A673 (cell line): Measurements from ENCODE around the gene WDR18. TPM values are rescaled to one million over a fixed set of nuclear protein-coding genes. Genes with fewer than 3 reads are reported as not detected.

Experiments used
- BruUV-seq: library from RNA; stranded (reverse); fragments of 400-500 nt; replicated peaks from 2 replicates; lab custom pipeline; 2021; lab: Mats Ljungman, UMichigan
- CTCF ChIA-PET: fragments of 300-600 bp; sonication (Branson Sonifier 250); formaldehyde crosslinking; loops from one replicate; lab custom pipeline; 2022; ENCODE audit warnings: antibody characterized with exemption; lab: Charles Lee
- POLR2A ChIA-PET: fragments of 300-600 bp; sonication (Branson Sonifier 250); formaldehyde crosslinking; loops from one replicate; lab custom pipeline; 2022; ENCODE audit warnings: antibody characterized with exemption; ENCODE audit not compliant: low non-redundant PET; lab: Charles Lee
- DNase-seq: peaks from one replicate; pipeline ENCODE4 v3.0.0-alpha.2; 2015; ENCODE audit warnings: low spot score
- H3K27ac ChIP-seq: fragments of 200-600 bp; sonication (generic); 2 replicates; pipeline ENCODE4 v1.5.1; 2016; ENCODE audit warnings: mixed run types, low read depth, mild to moderate bottlenecking, mixed read lengths, antibody characterized with exemption, low read length; ENCODE audit not compliant: poor library complexity, severe bottlenecking
- H3K27me3 ChIP-seq: fragments of 200-600 bp; sonication (generic); replicated peaks from 2 replicates; pipeline ENCODE4 v1.6.1; 2017; ENCODE audit warnings: mixed run types, low read depth, mild to moderate bottlenecking, mixed read lengths, antibody characterized with exemption, low read length; ENCODE audit not compliant: insufficient read depth, poor library complexity
- H3K36me3 ChIP-seq: fragments of 200-600 bp; sonication (generic); 2 replicates; pipeline ENCODE4 v1.6.1; 2016; ENCODE audit warnings: mixed run types, mild to moderate bottlenecking, mixed read lengths, antibody characterized with exemption, low read length; ENCODE audit not compliant: insufficient read depth, poor library complexity, severe bottlenecking
- H3K4me1 ChIP-seq: fragments of 200-600 bp; sonication (generic); 2 replicates; pipeline ENCODE4 v1.6.1; 2017; ENCODE audit warnings: mixed run types, mild to moderate bottlenecking, mixed read lengths, antibody characterized with exemption, low read length; ENCODE audit not compliant: insufficient read depth, poor library complexity, severe bottlenecking
- H3K4me3 ChIP-seq: fragments of 200-600 bp; sonication (generic); 2 replicates; pipeline ENCODE4 v1.5.1; 2016; ENCODE audit warnings: low read depth, mixed run types, mild to moderate bottlenecking, mixed read lengths, low read length; ENCODE audit not compliant: poor library complexity, severe bottlenecking
- H3K9me3 ChIP-seq: fragments of 200-600 bp; sonication (generic); 2 replicates; pipeline ENCODE4 v1.6.1; 2016; ENCODE audit warnings: mixed run types, low read depth, mild to moderate bottlenecking, mixed read lengths, antibody characterized with exemption, low read length; ENCODE audit not compliant: poor library complexity, severe bottlenecking
- EZH2 ChIP-seq: fragments of 200-600 bp; sonication (generic); IDR thresholded peaks from 2 replicates; pipeline ENCODE4 v1.6.1; 2017; ENCODE audit warnings: borderline replicate concordance, low read depth, mild to moderate bottlenecking, mixed read lengths, antibody characterized with exemption, low read length; ENCODE audit not compliant: poor library complexity, severe bottlenecking
- intact Hi-C: fragments of 100-400 bp; cut with micrococcal nuclease; formaldehyde crosslinking; loops from one replicate; pipeline ENCODE4 v1.10.0; 2022; ENCODE audit not compliant: unreplicated experiment
- total RNA-seq: library from RNA; stranded (reverse); gene quantifications from 2 replicates; pipeline ENCODE4 v1.2.3, GENCODE V29; 2021
- TF ChIP-seq, protein P1 (sequence below): fragments of 300-800, 200-600 bp; sonication (generic); conservative IDR thresholded peaks from 2 replicates; pipeline ENCODE4 v1.5.1; 2017; ENCODE audit warnings: low read depth, mild to moderate bottlenecking, antibody characterized with exemption, low read length, moderate library complexity, mixed read lengths

Gene WDR18
- total RNA-seq, 1 experiment from 2014 or later, result 109 TPM

DNA sequence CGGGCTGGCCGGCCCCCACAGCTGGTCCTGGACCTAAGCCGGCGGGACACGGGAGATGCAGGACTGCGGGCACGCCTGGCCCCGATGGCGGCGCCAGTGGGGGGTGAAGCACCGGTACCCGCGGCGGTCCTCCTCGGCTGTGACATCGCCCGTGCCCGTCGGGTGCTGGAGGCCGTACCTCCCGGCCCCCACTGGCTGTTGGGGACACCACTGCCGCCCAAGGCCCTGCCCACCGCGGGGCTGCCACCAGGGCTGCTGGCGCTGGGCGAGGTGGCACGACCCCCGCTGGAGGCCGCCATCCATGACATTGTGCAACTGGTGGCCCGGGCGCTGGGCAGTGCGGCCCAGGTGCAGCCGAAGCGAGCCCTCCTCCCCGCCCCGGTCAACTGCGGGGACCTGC is 19.1 kb downstream of the WDR18 start:
- ChIA-PET CTCF (interaction anchor here (0.6 kb wide), 1 partner anchor 264 kb away, joined by 6 read pairs; no protein-coding TSS in a partner anchor), POLR2A (no interaction called here)
- Histone ChIP-seq H3K27ac (no peak overlapping the region), H3K27me3 (peaks cover 27% of the 10 kb centered on the region), H3K36me3 (peaks cover under 1% of the 10 kb centered on the region), H3K4me1 (peaks cover 10% of the 10 kb centered on the region), H3K4me3 (no peak overlapping the region), H3K9me3 (no peaks in the 10 kb centered on the region)
- no TSS peak for BruUV-seq
- intact Hi-C loops, result no loop called here
- TF ChIP-seq, protein P1, sequence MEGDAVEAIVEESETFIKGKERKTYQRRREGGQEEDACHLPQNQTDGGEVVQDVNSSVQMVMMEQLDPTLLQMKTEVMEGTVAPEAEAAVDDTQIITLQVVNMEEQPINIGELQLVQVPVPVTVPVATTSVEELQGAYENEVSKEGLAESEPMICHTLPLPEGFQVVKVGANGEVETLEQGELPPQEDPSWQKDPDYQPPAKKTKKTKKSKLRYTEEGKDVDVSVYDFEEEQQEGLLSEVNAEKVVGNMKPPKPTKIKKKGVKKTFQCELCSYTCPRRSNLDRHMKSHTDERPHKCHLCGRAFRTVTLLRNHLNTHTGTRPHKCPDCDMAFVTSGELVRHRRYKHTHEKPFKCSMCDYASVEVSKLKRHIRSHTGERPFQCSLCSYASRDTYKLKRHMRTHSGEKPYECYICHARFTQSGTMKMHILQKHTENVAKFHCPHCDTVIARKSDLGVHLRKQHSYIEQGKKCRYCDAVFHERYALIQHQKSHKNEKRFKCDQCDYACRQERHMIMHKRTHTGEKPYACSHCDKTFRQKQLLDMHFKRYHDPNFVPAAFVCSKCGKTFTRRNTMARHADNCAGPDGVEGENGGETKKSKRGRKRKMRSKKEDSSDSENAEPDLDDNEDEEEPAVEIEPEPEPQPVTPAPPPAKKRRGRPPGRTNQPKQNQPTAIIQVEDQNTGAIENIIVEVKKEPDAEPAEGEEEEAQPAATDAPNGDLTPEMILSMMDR, result no peak
- no peak for DNase-seq

DNA sequence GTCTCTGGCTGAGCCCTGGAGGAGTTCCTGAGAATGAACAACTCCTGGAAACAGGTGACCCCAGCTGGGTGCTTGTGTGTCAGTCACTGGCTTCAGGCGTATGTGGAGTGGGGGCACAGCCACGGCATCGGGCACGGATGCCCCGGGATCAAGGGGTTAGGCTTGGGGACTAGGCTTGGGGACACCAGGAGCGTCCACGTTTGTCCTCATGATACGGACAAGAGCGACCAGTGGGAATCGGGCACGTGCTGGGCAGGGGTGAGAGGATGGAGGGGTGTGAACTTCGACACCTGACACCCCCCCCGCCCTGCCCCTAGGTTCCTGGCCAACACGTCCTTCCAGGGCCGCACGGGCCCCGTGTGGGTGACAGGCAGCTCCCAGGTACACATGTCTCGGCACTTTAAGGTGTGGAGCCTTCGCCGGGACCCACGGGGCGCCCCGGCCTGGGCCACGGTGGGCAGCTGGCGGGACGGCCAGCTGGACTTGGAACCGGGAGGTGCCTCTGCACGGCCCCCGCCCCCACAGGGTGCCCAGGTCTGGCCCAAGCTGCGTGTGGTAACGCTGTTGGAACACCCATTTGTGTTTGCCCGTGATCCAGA is 20.2 kb downstream of the WDR18 start:
- DNase-seq, result no peak
- Histone ChIP-seq H3K9me3 (no peaks in the 10 kb centered on the region), H3K27ac (no peak overlapping the region), H3K27me3 (peaks cover 18% of the 10 kb centered on the region), H3K4me3 (no peak overlapping the region), H3K4me1 (peaks cover 13% of the 10 kb centered on the region), H3K36me3 (peaks cover 6% of the 10 kb centered on the region)
- intact Hi-C loops, result no loop called here
- ChIA-PET CTCF (interaction anchor here (0.6 kb wide), 1 partner anchor 82 kb away, joined by 4 read pairs; no protein-coding TSS in a partner anchor), POLR2A (no interaction called here)
- TF ChIP-seq, protein P1, result no peak
- no peak for TF ChIP-seq EZH2
- BruUV-seq, result no TSS peak

DNA sequence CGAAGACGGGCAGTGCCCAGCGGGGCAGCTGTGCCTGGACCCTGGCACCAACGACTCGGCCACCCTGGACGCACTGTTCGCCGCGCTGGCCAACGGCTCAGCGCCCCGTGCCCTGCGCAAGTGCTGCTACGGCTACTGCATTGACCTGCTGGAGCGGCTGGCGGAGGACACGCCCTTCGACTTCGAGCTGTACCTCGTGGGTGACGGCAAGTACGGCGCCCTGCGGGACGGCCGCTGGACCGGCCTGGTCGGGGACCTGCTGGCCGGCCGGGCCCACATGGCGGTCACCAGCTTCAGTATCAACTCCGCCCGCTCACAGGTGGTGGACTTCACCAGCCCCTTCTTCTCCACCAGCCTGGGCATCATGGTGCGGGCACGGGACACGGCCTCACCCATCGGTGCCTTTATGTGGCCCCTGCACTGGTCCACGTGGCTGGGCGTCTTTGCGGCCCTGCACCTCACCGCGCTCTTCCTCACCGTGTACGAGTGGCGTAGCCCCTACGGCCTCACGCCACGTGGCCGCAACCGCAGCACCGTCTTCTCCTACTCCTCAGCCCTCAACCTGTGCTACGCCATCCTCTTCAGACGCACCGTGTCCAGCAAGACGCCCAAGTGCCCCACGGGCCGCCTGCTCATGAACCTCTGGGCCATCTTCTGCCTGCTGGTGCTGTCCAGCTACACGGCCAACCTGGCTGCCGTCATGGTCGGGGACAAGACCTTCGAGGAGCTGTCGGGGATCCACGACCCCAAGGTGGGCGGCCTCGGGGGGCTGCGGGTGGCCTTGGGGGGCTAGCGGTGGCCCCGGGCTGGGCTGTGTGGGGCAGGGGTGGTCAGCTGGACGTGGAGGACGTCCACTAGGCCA is 20.9 kb downstream of the WDR18 start:
- Histone ChIP-seq H3K36me3 (peaks cover 10% of the 10 kb centered on the region), H3K4me3 (no peak overlapping the region), H3K27me3 (peaks cover 11% of the 10 kb centered on the region), H3K4me1 (peaks cover 20% of the 10 kb centered on the region), H3K9me3 (no peaks in the 10 kb centered on the region), H3K27ac (no peak overlapping the region)
- intact Hi-C loops, result no loop called here
- ChIA-PET CTCF (no interaction called here), POLR2A (no interaction called here)
- no TSS peak for BruUV-seq
- TF ChIP-seq, protein P1, result no peak
- DNase-seq, result no peak
